GM12878 (cell line): ENCODE measurements around the gene RASA1. TPM values are rescaled to one million over a fixed set of nuclear protein-coding genes. Genes with fewer than 3 reads are reported as not detected.

ENCODE experiments used
- BHLHE40 ChIP-seq, 2 experiments: fragments of 450-650 bp in 1 of 2; IDR thresholded peaks; 2 replicates each; pipeline ENCODE4 v1.6.1; 2011 to 2017; ENCODE audit warnings: low read depth in 2 of 2, borderline replicate concordance in 1 of 2, improper control_type of control experiment in 1 of 2, low read length in 1 of 2, mild to moderate bottlenecking in 1 of 2
- BRCA1 ChIP-seq: IDR thresholded peaks from 2 replicates; pipeline ENCODE4 v1.6.1; 2011; ENCODE audit warnings: low read depth, low read length, improper control_type of control experiment
- DPF2 ChIP-seq: fragments of 450-650 bp; IDR thresholded peaks from 2 replicates; pipeline ENCODE4 v1.6.1; 2017; ENCODE audit warnings: mild to moderate bottlenecking
- HCFC1 ChIP-seq: fragments of 150-350 bp; IDR thresholded peaks from 2 replicates; pipeline ENCODE4 v1.6.1; 2014; ENCODE audit warnings: low read length
- IRF4 ChIP-seq: IDR thresholded peaks from 2 replicates; pipeline ENCODE4 v1.6.1; 2011; ENCODE audit warnings: low read depth, low read length
- KDM1A ChIP-seq: fragments of 200-600 bp; sonication (generic); IDR thresholded peaks from 2 replicates; pipeline ENCODE4 v1.6.1; 2016; ENCODE audit warnings: borderline replicate concordance
- NFYA ChIP-seq: IDR thresholded peaks from 2 replicates; pipeline ENCODE4 v1.6.1; 2011; ENCODE audit warnings: low read depth, mild to moderate bottlenecking, low read length, improper control_type of control experiment, borderline replicate concordance
- RELA ChIP-seq: fragments of 450-650 bp; IDR thresholded peaks from 2 replicates; pipeline ENCODE4 v1.8.0; 2014; ENCODE audit warnings: borderline replicate concordance; ENCODE audit not compliant: partially characterized antibody
- STAT3 ChIP-seq: IDR thresholded peaks from 2 replicates; pipeline ENCODE4 v1.6.1; 2011; ENCODE audit warnings: low read depth, low read length, improper control_type of control experiment
- ZNF217 ChIP-seq: fragments of 450-650 bp; IDR thresholded peaks from 2 replicates; pipeline ENCODE4 v1.6.1; 2017; ENCODE audit warnings: antibody characterized with exemption, mild to moderate bottlenecking
- ZNF274 ChIP-seq: IDR thresholded peaks from one replicate; pipeline ENCODE4 v1.8.0; 2011; ENCODE audit not compliant: insufficient read length, insufficient read depth
- ZNF622 ChIP-seq: fragments of 450-650 bp; IDR thresholded peaks from 2 replicates; pipeline ENCODE4 v1.6.1; 2017; ENCODE audit warnings: mild to moderate bottlenecking, inconsistent platforms
- polyA plus RNA-seq, 11 experiments: library from polyadenylated mRNA; depleted of rRNA in 4 of 11; unstranded in 6 of 11; stranded (reverse) in 5 of 11; fragments of >200 nt; fragmentation: Nextera tagmentation in 4 of 11; fragmentation: Illumina TruSeq in 1 of 11; extraction: Ambion mirVana in 4 of 11; extraction: Trizol in 1 of 11; gene quantifications; 1 replicate in 1 of 11; 2 replicates in 10 of 11; pipeline versions ENCODE4 v1.2.1 to v1.2.3, GENCODE V29; 2011 to 2016; ENCODE audit warnings: inconsistent platforms in 2 of 11, missing spikeins in 2 of 11, low read depth in 1 of 11
- total RNA-seq, 4 experiments: library from RNA; depleted of rRNA in 3 of 4; stranded (reverse); fragments of >200 nt in 3 of 4; fragmentation: Illumina TruSeq in 1 of 4; extraction: Trizol in 1 of 4; gene quantifications; 2 replicates each; pipeline versions ENCODE4 v1.2.1 to v1.2.3, GENCODE V29; 2013 to 2021
- TF ChIP-seq, protein P1 (sequence below): fragments of 450-650 bp; IDR thresholded peaks from 2 replicates; pipeline ENCODE4 v1.6.1; 2016; ENCODE audit warnings: mild to moderate bottlenecking, moderate library complexity, borderline replicate concordance
- TF ChIP-seq, protein P2 (sequence below): fragments of 450-650 bp; IDR thresholded peaks from 2 replicates; pipeline ENCODE4 v1.6.1; 2016; ENCODE audit warnings: mild to moderate bottlenecking
- TF ChIP-seq, protein P3 (sequence below): IDR thresholded peaks from 2 replicates; pipeline ENCODE4 v1.6.1; 2011; ENCODE audit warnings: borderline replicate concordance, low read depth, mild to moderate bottlenecking, moderate library complexity, mixed read lengths, low read length; ENCODE audit not compliant: insufficient read depth; ENCODE audit errors: extremely low read length
- TF ChIP-seq, protein P4 (sequence below): IDR thresholded peaks from 2 replicates; pipeline ENCODE4 v1.6.1; 2012; ENCODE audit warnings: improper control_type of control experiment, low read depth, low read length; ENCODE audit not compliant: insufficient replicate concordance

Gene RASA1
- total and polyA plus RNA-seq, 10 of the 15 experiments (the other 5 are each of a cell fraction or from before 2014, with no cell fraction given): 7.8 to 72.3 (median 21.8) TPM

DNA sequence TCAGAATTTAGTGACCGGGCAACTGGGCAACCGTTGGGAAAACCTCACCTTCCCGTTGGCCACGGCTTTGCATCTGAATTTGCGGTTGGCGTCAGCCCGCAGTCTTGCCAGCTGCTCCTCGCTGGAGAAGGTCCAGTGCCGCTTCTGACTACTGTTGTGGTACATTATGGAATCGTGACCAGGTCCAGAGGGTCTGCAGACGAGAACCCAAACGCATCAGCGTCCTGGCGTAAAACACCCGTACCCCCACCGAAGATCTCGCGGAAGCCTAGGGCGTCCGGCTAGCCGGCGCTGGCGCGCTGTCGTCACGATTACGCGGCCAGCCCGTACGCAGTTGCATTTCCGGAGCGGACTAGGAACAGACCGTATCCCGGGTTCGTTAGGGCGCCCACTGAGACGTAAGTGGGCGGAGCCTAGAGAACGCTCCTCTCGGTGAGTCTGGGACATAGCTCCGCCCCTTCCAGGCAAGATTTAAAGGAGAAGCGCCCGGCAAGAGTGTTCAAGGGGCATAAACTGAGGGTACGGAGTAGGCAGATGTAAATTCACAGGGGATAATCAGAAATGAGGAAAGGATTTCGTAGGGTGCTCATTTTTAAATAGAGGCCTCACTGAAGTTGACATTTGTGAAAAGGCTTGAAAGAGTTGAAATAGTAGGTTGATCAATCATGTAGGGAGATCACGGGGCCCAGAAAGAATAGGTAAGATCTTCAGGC lies 145.1 kb downstream of the RASA1 start, which contains the start of gene CCNH (continued):
- TF ChIP-seq, protein P1, sequence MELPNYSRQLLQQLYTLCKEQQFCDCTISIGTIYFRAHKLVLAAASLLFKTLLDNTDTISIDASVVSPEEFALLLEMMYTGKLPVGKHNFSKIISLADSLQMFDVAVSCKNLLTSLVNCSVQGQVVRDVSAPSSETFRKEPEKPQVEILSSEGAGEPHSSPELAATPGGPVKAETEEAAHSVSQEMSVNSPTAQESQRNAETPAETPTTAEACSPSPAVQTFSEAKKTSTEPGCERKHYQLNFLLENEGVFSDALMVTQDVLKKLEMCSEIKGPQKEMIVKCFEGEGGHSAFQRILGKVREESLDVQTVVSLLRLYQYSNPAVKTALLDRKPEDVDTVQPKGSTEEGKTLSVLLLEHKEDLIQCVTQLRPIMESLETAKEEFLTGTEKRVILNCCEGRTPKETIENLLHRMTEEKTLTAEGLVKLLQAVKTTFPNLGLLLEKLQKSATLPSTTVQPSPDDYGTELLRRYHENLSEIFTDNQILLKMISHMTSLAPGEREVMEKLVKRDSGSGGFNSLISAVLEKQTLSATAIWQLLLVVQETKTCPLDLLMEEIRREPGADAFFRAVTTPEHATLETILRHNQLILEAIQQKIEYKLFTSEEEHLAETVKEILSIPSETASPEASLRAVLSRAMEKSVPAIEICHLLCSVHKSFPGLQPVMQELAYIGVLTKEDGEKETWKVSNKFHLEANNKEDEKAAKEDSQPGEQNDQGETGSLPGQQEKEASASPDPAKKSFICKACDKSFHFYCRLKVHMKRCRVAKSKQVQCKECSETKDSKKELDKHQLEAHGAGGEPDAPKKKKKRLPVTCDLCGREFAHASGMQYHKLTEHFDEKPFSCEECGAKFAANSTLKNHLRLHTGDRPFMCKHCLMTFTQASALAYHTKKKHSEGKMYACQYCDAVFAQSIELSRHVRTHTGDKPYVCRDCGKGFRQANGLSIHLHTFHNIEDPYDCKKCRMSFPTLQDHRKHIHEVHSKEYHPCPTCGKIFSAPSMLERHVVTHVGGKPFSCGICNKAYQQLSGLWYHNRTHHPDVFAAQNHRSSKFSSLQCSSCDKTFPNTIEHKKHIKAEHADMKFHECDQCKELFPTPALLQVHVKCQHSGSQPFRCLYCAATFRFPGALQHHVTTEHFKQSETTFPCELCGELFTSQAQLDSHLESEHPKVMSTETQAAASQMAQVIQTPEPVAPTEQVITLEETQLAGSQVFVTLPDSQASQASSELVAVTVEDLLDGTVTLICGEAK: peak; percentile 69; the same call in 1 of the 2 replicates
- TF ChIP-seq IRF4 (0 out of 2 replicates have a peak, but pooled peaks have one; percentile 10), ZNF274 (no peak), BRCA1 (peak; percentile 69; the same call in 1 of the 2 replicates), ZNF217 (no peak), HCFC1 (peak; percentile 53; the same call in 1 of the 2 replicates), ZNF622 (no peak), DPF2 (peak; percentile 46; the same call in 1 of the 2 replicates), KDM1A (no peak), STAT3 (no peak), BHLHE40 (IDR thresholded peaks at IDR 0.05; ENCODE audit: borderline replicate concordance in 1 of 2, low read depth in 2 of 2, low read length in 1 of 2) (peak; percentile 49 to 65; a peak in 3 of 4 replicates), NFYA (no peak), RELA (no peak)
- TF ChIP-seq, protein P2, sequence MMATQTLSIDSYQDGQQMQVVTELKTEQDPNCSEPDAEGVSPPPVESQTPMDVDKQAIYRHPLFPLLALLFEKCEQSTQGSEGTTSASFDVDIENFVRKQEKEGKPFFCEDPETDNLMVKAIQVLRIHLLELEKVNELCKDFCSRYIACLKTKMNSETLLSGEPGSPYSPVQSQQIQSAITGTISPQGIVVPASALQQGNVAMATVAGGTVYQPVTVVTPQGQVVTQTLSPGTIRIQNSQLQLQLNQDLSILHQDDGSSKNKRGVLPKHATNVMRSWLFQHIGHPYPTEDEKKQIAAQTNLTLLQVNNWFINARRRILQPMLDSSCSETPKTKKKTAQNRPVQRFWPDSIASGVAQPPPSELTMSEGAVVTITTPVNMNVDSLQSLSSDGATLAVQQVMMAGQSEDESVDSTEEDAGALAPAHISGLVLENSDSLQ: no peak; the same call in 1 of the 2 replicates
- TF ChIP-seq, protein P3, sequence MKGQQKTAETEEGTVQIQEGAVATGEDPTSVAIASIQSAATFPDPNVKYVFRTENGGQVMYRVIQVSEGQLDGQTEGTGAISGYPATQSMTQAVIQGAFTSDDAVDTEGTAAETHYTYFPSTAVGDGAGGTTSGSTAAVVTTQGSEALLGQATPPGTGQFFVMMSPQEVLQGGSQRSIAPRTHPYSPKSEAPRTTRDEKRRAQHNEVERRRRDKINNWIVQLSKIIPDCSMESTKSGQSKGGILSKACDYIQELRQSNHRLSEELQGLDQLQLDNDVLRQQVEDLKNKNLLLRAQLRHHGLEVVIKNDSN: no peak
- TF ChIP-seq, protein P4, sequence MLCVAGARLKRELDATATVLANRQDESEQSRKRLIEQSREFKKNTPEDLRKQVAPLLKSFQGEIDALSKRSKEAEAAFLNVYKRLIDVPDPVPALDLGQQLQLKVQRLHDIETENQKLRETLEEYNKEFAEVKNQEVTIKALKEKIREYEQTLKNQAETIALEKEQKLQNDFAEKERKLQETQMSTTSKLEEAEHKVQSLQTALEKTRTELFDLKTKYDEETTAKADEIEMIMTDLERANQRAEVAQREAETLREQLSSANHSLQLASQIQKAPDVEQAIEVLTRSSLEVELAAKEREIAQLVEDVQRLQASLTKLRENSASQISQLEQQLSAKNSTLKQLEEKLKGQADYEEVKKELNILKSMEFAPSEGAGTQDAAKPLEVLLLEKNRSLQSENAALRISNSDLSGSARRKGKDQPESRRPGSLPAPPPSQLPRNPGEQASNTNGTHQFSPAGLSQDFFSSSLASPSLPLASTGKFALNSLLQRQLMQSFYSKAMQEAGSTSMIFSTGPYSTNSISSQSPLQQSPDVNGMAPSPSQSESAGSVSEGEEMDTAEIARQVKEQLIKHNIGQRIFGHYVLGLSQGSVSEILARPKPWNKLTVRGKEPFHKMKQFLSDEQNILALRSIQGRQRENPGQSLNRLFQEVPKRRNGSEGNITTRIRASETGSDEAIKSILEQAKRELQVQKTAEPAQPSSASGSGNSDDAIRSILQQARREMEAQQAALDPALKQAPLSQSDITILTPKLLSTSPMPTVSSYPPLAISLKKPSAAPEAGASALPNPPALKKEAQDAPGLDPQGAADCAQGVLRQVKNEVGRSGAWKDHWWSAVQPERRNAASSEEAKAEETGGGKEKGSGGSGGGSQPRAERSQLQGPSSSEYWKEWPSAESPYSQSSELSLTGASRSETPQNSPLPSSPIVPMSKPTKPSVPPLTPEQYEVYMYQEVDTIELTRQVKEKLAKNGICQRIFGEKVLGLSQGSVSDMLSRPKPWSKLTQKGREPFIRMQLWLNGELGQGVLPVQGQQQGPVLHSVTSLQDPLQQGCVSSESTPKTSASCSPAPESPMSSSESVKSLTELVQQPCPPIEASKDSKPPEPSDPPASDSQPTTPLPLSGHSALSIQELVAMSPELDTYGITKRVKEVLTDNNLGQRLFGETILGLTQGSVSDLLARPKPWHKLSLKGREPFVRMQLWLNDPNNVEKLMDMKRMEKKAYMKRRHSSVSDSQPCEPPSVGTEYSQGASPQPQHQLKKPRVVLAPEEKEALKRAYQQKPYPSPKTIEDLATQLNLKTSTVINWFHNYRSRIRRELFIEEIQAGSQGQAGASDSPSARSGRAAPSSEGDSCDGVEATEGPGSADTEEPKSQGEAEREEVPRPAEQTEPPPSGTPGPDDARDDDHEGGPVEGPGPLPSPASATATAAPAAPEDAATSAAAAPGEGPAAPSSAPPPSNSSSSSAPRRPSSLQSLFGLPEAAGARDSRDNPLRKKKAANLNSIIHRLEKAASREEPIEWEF: no peak
